Lower lobe of right lung (tissue), 2 donors: ENCODE data around the gene HIVEP2. TPM values are rescaled to one million over a fixed set of nuclear protein-coding genes. Genes with fewer than 3 reads are reported as not detected.

Experiments
- ATAC-seq, 2 donors: fragments of 200-7000 bp; cut with Tn5 transposase; one replicate each; pipeline ENCODE4 v1.9.1; 2020 to 2022; ENCODE audit warnings: mild to moderate bottlenecking in 2 of 2, moderate library complexity in 2 of 2
- DNase-seq: peaks from one replicate; pipeline ENCODE4 v3.0.0-alpha.2; 2020
- H3K27ac ChIP-seq: fragments of 200-600 bp; one replicate; pipeline ENCODE4 v1.8.0; 2022
- H3K27me3 ChIP-seq: fragments of 200-600 bp; one replicate; pipeline ENCODE4 v1.8.0; 2022; ENCODE audit warnings: low read depth
- H3K36me3 ChIP-seq: fragments of 200-600 bp; one replicate; pipeline ENCODE4 v1.8.0; 2022; ENCODE audit warnings: mild to moderate bottlenecking
- H3K4me1 ChIP-seq: fragments of 200-600 bp; one replicate; pipeline ENCODE4 v1.8.0; 2022
- H3K4me3 ChIP-seq: fragments of 200-600 bp; one replicate; pipeline ENCODE4 v1.8.0; 2022; ENCODE audit warnings: mild to moderate bottlenecking
- H3K9me3 ChIP-seq: fragments of 200-600 bp; one replicate; pipeline ENCODE4 v1.8.0; 2022
- intact Hi-C: fragments of 100-400 bp; cut with DNase I; formaldehyde crosslinking; loops from one replicate; pipeline ENCODE4 v1.11.0; 2022
- total RNA-seq: library from RNA; stranded (reverse); fragmentation: NEBNext Ultra II Directional; extraction: Animal tissue kit (Norgen Biotek cat#: 25700); gene quantifications from one replicate; pipeline ENCODE4 v1.2.1, GENCODE V29; 2021
- TF ChIP-seq, protein P1 (sequence below): fragments of 200-600 bp; IDR thresholded peaks from one replicate; pipeline ENCODE4 v1.8.0; 2022; ENCODE audit warnings: antibody characterized with exemption, mild to moderate bottlenecking
- donor health status: DM: no; HTN: yes; CAD: no; lungs with severe emphysema.

The HIVEP2 gene
- total RNA-seq, 1 donor from 2014 or later: 13.1 TPM

GRCh38 chr6:142833798-142834197 lies 111.2 kb downstream of the HIVEP2 start:
- Histone ChIP-seq H3K27ac (no peak overlapping the region), H3K4me1 (no peaks in the 10 kb centered on the region), H3K9me3 (no peaks in the 10 kb centered on the region), H3K27me3 (no peaks in the 10 kb centered on the region), H3K36me3 (no peaks in the 10 kb centered on the region), H3K4me3 (no peak overlapping the region)
- TF ChIP-seq, protein P1, sequence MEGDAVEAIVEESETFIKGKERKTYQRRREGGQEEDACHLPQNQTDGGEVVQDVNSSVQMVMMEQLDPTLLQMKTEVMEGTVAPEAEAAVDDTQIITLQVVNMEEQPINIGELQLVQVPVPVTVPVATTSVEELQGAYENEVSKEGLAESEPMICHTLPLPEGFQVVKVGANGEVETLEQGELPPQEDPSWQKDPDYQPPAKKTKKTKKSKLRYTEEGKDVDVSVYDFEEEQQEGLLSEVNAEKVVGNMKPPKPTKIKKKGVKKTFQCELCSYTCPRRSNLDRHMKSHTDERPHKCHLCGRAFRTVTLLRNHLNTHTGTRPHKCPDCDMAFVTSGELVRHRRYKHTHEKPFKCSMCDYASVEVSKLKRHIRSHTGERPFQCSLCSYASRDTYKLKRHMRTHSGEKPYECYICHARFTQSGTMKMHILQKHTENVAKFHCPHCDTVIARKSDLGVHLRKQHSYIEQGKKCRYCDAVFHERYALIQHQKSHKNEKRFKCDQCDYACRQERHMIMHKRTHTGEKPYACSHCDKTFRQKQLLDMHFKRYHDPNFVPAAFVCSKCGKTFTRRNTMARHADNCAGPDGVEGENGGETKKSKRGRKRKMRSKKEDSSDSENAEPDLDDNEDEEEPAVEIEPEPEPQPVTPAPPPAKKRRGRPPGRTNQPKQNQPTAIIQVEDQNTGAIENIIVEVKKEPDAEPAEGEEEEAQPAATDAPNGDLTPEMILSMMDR: no peak
- DNase-seq (no peak), ATAC-seq (no peak)
- intact Hi-C loops: no loop called here

- H3K4me3 ChIP-seq: no peak overlapping the region
- no peaks in the 10 kb centered on the region for H3K9me3 ChIP-seq
- DNase-seq (no peak), ATAC-seq (no peak)
- intact Hi-C loops: no loop called here
- no peak overlapping the region for H3K27ac ChIP-seq
- no peaks in the 10 kb centered on the region for H3K36me3 ChIP-seq
- peaks cover under 1% of the 10 kb centered on the region for H3K4me1 ChIP-seq
- TF ChIP-seq, protein P1: no peak
- H3K27me3 ChIP-seq: no peaks in the 10 kb centered on the region
Measured at GRCh38 chr6:142833054-142833453, 111.9 kb downstream of the HIVEP2 start.

- intact Hi-C loops: no loop called here
Measured at GRCh38 chr6:142830807-142831206, 114.2 kb downstream of the HIVEP2 start.

GRCh38 chr6:142830116-142830710 lies 114.8 kb downstream of the HIVEP2 start:
- Histone ChIP-seq H3K9me3 (no peaks in the 10 kb centered on the region), H3K36me3 (no peaks in the 10 kb centered on the region), H3K4me1 (peaks cover 18% of the 10 kb centered on the region), H3K27me3 (no peaks in the 10 kb centered on the region), H3K27ac (no peak overlapping the region), H3K4me3 (no peak overlapping the region)
- DNase-seq (no peak), ATAC-seq (no peak)
- intact Hi-C loops: no loop called here
- TF ChIP-seq, protein P1: no peak

More at GRCh38 chr6:142830807-142831206, 114.2 kb downstream of the HIVEP2 start:
- DNase-seq: no peak
- TF ChIP-seq, protein P1: no peak
- Histone ChIP-seq H3K4me3 (no peak overlapping the region), H3K36me3 (no peaks in the 10 kb centered on the region), H3K27ac (no peak overlapping the region), H3K9me3 (no peaks in the 10 kb centered on the region), H3K4me1 (peaks cover 18% of the 10 kb centered on the region), H3K27me3 (no peaks in the 10 kb centered on the region)
- ATAC-seq: no peak

GRCh38 chr6:142829556-142829955 lies 115.4 kb downstream of the HIVEP2 start:
- H3K4me3 ChIP-seq: no peak overlapping the region
- no peaks in the 10 kb centered on the region for H3K27me3 ChIP-seq
- intact Hi-C loops: no loop called here
- ATAC-seq (no peak), DNase-seq (no peak)
- H3K4me1 ChIP-seq: peaks cover 18% of the 10 kb centered on the region
- no peaks in the 10 kb centered on the region for H3K9me3 ChIP-seq
- TF ChIP-seq, protein P1: no peak
- no peak overlapping the region for H3K27ac ChIP-seq
- H3K36me3 ChIP-seq: no peaks in the 10 kb centered on the region
